ENCODE data around the gene EHD2.

GRCh38 chr19:47686679-47687450 is 26.4 kb upstream of the EHD2 start:
- TF ChIP-seq CTCF (conservative IDR thresholded peaks at IDR 0.05 in 1 of 2, IDR thresholded peaks at IDR 0.05 in 1 of 2; ENCODE audit: extremely low read depth in 1 of 2, insufficient read depth in 1 of 2, low read depth in 1 of 2, low read length in 2 of 2) = no peak
- TF ChIP-seq EZH2 (IDR thresholded peaks at IDR 0.05; ENCODE audit: borderline replicate concordance, low read length) = no peak
